Omental fat pad (tissue), 4 donors: ENCODE measurements around the gene VIP. TPM values are rescaled to one million over a fixed set of nuclear protein-coding genes. Genes with fewer than 3 reads are reported as not detected.
"Not testable (repeated sequence)": the region's sequence is repeated elsewhere in the genome, so short reads cannot be mapped to it uniquely, and the experiment has no call there.

Experiments
- ATAC-seq: fragments of 150-250 bp; one replicate; pipeline ENCODE4 v1.9.1; 2016; ENCODE audit warnings: mild to moderate bottlenecking, moderate library complexity; ENCODE audit not compliant: low FRiP score
- DNase-seq: peaks from one replicate; pipeline ENCODE4 v3.0.0-alpha.2; 2019; ENCODE audit warnings: low spot score
- total RNA-seq, 4 donors: library from RNA; depleted of rRNA; stranded (reverse); fragments of >200 nt; gene quantifications; one replicate each; pipeline ENCODE4 v1.1.0, GENCODE V29; 2016
- TF ChIP-seq, protein P1 (sequence below), 3 donors: fragments of 450-650 bp; IDR thresholded peaks; one replicate each; pipeline ENCODE4 v1.5.1; 2016 to 2017; ENCODE audit warnings: antibody characterized with exemption in 3 of 3, mild to moderate bottlenecking in 3 of 3, moderate library complexity in 2 of 3

Gene VIP
- 1 to 10 TPM in 1 of 4 donors, under 1 TPM in 2, not detected in 1; 0.31 to 6.6 (median 0.48) TPM for total RNA-seq

DNA sequence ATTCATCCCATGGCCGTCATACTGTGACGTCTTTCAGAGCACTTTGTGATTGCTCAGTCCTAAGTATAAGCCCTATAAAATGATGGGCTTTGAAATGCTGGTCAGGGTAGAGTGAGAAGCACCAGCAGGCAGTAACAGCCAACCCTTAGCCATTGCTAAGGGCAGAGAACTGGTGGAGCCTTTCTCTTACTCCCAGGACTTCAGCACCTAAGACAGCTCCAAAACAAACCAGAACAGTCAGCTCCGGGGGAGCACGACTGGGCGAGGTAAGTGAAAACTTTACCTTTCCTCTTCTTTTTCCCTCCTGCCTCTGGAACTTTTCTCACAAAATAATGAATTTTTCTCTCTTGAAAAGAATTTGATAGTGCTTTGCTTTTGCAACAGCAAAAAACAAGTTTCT, at the start of gene VIP:
Gene VIP (plus strand): TSS at position 104 of the 400 bp plus-strand sequence. CDS start 1,381 bp downstream, outside the sequence.
- DNase-seq = no peak
- TF ChIP-seq, protein P1, sequence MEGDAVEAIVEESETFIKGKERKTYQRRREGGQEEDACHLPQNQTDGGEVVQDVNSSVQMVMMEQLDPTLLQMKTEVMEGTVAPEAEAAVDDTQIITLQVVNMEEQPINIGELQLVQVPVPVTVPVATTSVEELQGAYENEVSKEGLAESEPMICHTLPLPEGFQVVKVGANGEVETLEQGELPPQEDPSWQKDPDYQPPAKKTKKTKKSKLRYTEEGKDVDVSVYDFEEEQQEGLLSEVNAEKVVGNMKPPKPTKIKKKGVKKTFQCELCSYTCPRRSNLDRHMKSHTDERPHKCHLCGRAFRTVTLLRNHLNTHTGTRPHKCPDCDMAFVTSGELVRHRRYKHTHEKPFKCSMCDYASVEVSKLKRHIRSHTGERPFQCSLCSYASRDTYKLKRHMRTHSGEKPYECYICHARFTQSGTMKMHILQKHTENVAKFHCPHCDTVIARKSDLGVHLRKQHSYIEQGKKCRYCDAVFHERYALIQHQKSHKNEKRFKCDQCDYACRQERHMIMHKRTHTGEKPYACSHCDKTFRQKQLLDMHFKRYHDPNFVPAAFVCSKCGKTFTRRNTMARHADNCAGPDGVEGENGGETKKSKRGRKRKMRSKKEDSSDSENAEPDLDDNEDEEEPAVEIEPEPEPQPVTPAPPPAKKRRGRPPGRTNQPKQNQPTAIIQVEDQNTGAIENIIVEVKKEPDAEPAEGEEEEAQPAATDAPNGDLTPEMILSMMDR (IDR thresholded peaks at IDR 0.05) = no peak
- ATAC-seq = no peak

DNA sequence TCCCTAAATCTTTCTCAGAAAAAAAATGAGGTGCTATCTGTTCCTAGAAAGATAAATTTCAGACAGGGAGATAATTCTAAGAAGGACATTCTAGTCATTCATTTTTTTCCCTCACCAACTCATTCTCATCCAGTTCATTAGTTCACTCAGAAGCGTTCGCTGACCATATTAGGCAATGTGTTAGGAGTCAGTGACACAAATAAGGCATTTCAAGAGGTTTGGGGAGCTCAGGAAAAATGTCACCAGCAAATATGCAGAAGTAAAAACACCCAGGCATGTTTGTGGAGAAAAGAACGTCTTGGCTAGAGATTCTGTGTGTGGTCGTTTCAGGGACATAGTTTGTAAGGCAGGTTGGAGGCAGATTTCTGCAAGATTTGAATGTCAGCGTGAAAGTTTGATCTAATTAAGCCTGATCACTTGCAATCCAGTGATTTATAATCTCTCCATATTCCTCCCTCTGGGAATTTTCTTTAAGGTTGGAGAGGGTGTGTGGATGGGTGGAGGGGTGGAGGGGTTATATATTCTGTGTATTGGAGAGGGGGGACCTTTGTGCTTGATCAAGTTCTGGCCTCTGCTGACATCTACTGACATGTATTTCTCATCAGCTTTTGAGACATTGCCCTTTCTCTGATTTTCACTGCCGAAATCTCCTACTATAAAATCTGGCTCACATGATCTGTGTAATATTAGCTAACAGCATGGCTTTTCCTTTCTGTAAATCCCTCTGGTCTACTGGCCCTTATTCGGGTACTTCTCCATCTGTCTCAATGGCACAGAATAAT, 49.3 kb upstream of the VIP start:
- ATAC-seq (no peak), DNase-seq (no peak)
- TF ChIP-seq, protein P1 (IDR thresholded peaks at IDR 0.05) = no peak

DNA sequence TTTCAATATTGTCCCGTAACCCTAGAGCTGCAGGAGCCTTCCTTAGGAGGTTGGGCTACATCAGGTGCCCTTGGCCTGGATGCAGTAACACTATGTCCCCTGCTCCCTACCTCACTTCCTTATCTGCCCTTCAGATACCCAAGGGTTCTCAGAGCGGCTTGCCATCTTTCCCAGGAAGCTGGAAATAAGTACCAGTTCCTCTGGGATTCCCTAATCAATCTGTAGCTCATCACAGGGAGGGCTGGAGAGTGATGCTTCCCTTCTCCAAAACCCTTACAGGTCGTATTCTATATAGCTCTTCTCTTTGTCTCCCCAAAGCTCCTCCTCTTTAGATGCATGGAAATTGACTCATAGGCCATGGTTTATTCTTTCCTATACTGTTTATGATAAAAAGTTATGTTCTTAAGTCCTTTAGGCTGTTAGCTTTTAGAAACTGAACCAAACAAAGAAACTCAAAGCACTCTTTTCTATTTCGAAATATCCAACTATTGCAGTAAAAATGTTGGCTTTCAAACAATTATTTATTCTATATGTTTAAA, 48.7 kb upstream of the VIP start:
- ATAC-seq (no peak), DNase-seq (no peak)
- TF ChIP-seq, protein P1 (IDR thresholded peaks at IDR 0.05) = no peak

DNA sequence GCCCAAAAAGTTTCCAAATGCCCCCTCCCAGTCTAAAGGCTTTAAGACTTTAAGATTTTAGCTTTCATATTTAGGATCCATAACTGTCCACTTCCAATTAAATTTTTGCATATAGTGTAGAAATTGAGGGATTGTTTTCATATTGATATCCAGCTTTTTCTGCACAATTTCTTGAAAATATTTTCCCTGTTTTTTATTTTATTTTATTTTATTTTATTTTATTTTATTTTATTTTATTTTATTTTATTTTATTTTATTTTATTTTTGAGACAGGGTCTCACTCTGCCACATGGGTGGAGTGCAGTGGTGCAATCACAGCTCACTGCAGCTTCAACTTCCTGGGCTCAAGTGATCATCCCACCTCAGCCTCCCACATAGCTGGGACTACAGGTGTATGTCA, 46.8 kb upstream of the VIP start:
- not testable (repeated sequence) for DNase-seq, ATAC-seq

DNA sequence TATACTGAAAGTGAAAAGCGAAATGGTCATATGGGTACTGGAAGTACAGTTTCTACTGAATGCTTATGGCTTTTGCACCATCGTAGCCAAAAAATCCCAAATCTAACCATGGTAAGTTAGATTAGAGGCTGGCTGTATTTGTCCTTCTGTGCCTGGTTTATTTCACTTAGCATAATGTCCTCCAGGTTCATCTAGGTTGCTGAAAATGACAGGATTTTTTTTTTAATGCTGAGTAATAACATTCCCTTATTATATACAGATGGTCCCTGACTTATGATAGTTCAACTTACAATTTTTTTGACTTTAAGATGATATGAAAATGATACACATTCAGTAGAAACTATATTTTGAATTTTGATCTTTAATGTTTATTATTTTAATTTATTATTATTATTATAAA, 45.3 kb upstream of the VIP start:
- ATAC-seq (no peak), DNase-seq (no peak)
- TF ChIP-seq, protein P1 (IDR thresholded peaks at IDR 0.05) = no peak

DNA sequence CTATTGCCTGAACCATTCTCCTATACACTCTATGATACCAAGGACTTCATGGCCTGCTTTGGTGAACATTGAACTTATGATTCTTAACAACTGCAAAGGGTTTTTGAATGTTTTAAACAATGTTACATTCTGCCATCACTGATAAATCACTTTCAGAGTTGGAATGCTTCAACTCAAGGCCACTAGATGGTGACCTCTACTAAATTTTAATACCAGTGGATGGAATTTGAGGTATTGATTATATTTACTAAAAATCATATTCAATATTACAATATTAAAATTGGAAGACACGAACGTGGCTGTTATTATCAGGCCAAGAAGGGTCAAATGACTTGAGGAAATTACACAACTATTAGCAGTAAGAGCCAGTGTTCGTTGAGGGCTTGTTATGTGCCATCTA, 34.3 kb upstream of the VIP start:
- TF ChIP-seq, protein P1 (IDR thresholded peaks at IDR 0.05) = no peak
- ATAC-seq = no peak

DNA sequence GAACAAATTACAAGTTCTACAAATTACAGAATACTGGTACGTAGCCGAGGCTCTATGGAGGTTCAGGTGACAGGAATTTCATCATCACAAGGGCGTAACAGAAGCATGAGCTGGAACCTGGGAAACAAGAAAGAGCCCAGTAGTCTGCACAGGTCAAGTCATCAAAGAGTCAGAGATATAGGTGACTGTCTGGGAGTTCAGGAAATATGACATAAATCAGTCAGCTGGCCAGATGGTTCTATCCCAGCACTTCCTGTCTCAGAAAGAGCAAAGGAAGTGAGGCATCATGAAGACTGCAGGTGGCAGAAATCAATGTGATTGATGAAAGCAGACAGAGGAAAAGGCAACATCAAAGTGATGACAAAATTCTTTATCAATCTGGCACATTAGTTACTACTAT, 29.6 kb upstream of the VIP start:
- DNase-seq (no peak), ATAC-seq (no peak)
- TF ChIP-seq, protein P1 (IDR thresholded peaks at IDR 0.05) = no peak

More for the DNA sequence above, 34.3 kb upstream of the VIP start:
- no peak for DNase-seq
